Endothelial cell of umbilical vein (primary cell): ENCODE measurements around the gene ASIC1.
A peak's percentile ranks its signal among the peaks of the same experiment; 100 is the strongest.

Experiments used
- CTCF ChIP-seq, 2 donors: IDR thresholded peaks; 1 replicate in 1 of 2; 2 replicates in 1 of 2; pipeline ENCODE4 v1.5.1; 2011; ENCODE audit warnings: low read length in 2 of 2, mild to moderate bottlenecking in 2 of 2, moderate library complexity in 2 of 2, control low read depth in 1 of 2, inconsistent platforms in 1 of 2, low read depth in 1 of 2; ENCODE audit not compliant: insufficient read depth in 1 of 2; ENCODE audit errors: extremely low read depth in 1 of 2
- EZH2 ChIP-seq: IDR thresholded peaks from 2 replicates; pipeline ENCODE4 v1.6.1; 2012; ENCODE audit warnings: borderline replicate concordance, low read depth, mild to moderate bottlenecking, moderate library complexity, low read length, inconsistent platforms; ENCODE audit not compliant: severe bottlenecking
- FOS ChIP-seq: IDR thresholded peaks from 2 replicates; pipeline ENCODE4 v1.6.1; 2011; ENCODE audit warnings: mild to moderate bottlenecking, low read length, moderate library complexity, borderline replicate concordance; ENCODE audit not compliant: insufficient read depth
- GATA2 ChIP-seq: IDR thresholded peaks from 2 replicates; pipeline ENCODE4 v1.7.0; 2011; ENCODE audit warnings: low read depth, mild to moderate bottlenecking, moderate library complexity, mixed read lengths, low read length; ENCODE audit not compliant: insufficient read length, insufficient read depth
- JUN ChIP-seq: IDR thresholded peaks from 2 replicates; pipeline ENCODE4 v1.6.1; 2011; ENCODE audit warnings: borderline replicate concordance, low read depth; ENCODE audit not compliant: insufficient read length, insufficient read depth
- MAX ChIP-seq: IDR thresholded peaks from 2 replicates; pipeline ENCODE4 v1.6.1; 2011; ENCODE audit not compliant: insufficient read depth, insufficient read length
- MYC ChIP-seq: IDR thresholded peaks from one replicate; pipeline ENCODE4 v1.6.1; 2011; ENCODE audit warnings: mild to moderate bottlenecking, low read depth, low read length
- POLR2A ChIP-seq: IDR thresholded peaks from 2 replicates; pipeline ENCODE4 v1.6.1; 2012; ENCODE audit warnings: low read depth, mild to moderate bottlenecking, control low read depth, low read length
- POLR2AphosphoS5 ChIP-seq: IDR thresholded peaks from 2 replicates; pipeline ENCODE4 v1.6.1; 2012; ENCODE audit warnings: low read depth, mild to moderate bottlenecking, control low read depth, low read length, moderate library complexity; ENCODE audit not compliant: insufficient read depth

DNA sequence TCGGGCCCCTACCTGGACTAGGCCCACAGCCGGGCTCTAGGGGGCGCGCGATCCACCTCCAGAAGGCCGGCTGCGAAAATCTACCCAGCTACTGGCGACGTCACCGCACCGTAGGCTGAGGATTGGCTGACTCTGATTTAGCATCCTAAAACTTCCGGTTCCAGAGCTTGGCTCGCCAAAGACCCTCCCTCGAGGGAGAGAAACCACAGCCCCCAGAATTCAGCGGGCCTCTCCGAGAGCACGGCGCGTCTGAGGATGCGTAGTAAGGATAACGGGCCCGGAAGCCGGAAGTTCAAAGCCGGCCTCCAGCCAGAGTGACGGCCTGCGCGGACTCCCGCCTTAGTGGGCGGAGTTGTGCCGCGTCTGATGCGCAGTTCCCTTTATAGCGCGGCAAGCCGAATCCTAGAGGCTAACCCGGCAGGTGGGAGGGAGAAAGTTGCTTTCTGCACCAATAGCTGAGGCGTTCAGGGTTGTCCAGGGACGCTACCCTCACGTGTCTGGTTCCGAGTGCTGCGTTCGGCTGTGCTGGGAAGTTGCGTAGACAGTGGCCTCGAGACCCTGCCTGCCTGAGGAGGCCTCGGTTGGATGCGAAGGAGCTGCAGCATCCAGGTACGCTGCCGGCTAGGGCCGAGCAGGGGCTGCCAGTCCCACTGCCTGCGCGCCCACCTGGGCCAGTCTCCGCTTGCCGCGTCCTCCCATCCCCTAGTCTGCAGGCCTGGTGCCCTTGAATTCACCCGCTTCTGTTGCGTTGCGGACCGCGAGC, 54.5 kb downstream of the ASIC1 start, which contains the start of gene COX14:
- TF ChIP-seq POLR2A = peak; percentile 92
- TF ChIP-seq CTCF (IDR thresholded peaks at IDR 0.05; ENCODE audit: extremely low read depth in 1 of 2, insufficient read depth in 1 of 2, low read depth in 1 of 2, low read length in 2 of 2) = peak; percentile 98 to 99
- no peak for TF ChIP-seq JUN
- TF ChIP-seq POLR2AphosphoS5 = peak; percentile 67
- TF ChIP-seq MAX = peak; percentile 92
- TF ChIP-seq FOS = no peak
- TF ChIP-seq GATA2 = no peak
- no peak for TF ChIP-seq MYC
- TF ChIP-seq EZH2 = no peak
